ENCODE data around the gene GRIN1.
"Not testable (repeated sequence)": the region's sequence is repeated elsewhere in the genome, so short reads cannot be mapped to it uniquely, and the experiment has no call there.

Gene GRIN1

DNA sequence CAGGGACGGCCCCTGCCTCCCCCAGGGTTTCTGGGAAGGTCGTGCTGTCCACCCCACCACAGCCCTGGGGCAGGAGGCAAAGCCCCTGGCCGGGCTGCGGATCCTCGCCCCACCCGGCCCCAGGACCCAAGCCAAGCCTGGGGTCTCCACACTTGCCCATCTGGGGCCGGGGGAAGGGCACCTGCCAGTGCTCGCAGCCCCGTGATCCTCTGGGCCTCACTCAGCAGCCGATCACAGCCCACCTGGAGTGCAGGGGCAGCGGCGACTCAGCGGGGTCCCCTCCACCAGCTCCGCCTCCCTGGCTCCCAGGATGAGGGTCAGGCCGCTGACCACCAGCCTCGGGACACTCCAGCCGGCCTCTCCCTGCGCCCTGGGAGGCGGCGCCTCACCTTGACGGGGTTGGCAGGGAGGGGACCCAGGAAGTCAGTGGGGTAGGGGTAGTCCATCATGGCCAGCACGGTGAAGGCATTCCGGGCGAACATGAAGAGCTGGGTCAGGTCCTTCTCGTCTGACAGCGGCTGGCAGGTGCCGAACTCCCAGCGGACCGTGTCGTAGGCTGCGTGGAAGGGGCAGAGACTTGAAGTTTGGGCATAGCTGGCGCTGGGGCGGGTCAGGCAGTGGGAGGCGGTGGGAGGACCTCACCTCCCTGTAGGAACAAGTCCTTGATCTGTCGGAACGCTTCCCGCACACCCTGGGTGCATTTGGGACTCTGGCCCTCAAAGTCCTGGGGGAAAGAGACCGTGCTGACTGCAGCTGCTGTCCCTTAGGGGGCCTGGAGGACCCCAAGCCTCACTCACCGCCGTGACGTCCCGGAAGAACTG is 26.2 kb upstream of the GRIN1 start:
- Histone ChIP-seq H3K4me3 (ENCODE audit: low read length in 2 of 2) (no peak overlapping the region), H3K27me3 (ENCODE audit: control insufficient read depth in 2 of 2, insufficient read depth in 2 of 2, low read length in 2 of 2) (peaks cover 0 to 6% of the 10 kb centered on the region in 2 donors), H3K9me3 (ENCODE audit: control insufficient read depth in 2 of 2, low read length in 2 of 2) (no peaks in the 10 kb centered on the region), H3K27ac (ENCODE audit: low read depth in 2 of 2, low read length in 2 of 2) (no peak overlapping the region), H3K9ac (ENCODE audit: low read depth in 1 of 2, low read length in 2 of 2) (no peak overlapping the region), H3K36me3 (ENCODE audit: control insufficient read depth in 2 of 2, insufficient read depth in 2 of 2, low read length in 2 of 2) (peaks cover 4 to 13% of the 10 kb centered on the region in 2 donors), H3K4me1 (ENCODE audit: control insufficient read depth in 2 of 2, insufficient read depth in 2 of 2, low read length in 2 of 2) (peaks cover 0 to 4% of the 10 kb centered on the region in 2 donors)

DNA sequence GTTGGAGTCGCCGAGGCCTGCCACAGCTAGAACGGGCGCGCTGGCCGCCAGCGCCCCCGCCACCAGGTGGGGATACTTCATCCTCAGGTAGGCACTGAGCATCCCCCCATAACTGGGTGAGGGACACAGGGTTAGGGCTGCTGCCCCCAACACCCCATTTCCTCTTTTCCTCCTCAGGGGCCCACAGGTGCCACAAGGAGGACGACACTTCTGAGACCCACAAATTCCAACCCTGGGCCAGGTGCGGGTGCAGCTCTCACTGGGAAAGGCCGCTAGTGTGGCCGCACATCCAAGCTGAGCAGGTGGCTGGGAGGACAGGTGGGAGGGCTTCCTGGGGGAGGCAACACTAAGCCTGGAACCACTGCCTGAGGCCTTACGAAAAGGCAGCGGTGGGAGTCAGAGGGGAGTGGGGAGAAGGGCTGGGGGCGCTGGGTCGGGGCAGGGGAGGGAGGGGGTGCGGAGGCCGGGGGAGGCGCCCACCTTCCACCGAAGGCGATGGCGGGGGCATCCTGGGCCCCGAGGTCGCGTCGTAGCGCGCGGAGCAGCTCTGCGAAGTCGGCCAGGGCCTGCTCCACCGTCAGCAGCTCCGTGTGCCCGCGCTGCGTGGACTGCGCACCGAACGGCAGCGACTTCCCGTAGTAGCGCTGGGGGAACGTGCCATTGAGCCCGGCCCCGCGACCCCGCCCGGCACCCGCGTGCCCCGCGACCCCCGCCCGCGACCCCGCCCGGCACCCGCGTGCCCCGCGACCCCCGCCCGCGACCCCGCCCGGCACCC is 25.4 kb upstream of the GRIN1 start:
- H3K4me3 ChIP-seq (ENCODE audit: low read length in 2 of 2), result no peak overlapping the region

GRCh38 chr9:137114220-137114612 is 24.7 kb upstream of the GRIN1 start:
- Histone ChIP-seq H3K9ac (ENCODE audit: low read depth in 1 of 2, low read length in 2 of 2) (no peak overlapping the region), H3K4me3 (ENCODE audit: low read length in 2 of 2) (peak overlapping the region; percentile 48 to 58), H3K9me3 (ENCODE audit: control insufficient read depth in 2 of 2, low read length in 2 of 2) (no peaks in the 10 kb centered on the region), H3K27ac (ENCODE audit: low read depth in 2 of 2, low read length in 2 of 2) (no peak overlapping the region), H3K27me3 (ENCODE audit: control insufficient read depth in 2 of 2, insufficient read depth in 2 of 2, low read length in 2 of 2) (peaks cover 0 to 6% of the 10 kb centered on the region in 2 donors), H3K4me1 (ENCODE audit: control insufficient read depth in 2 of 2, insufficient read depth in 2 of 2, low read length in 2 of 2) (peaks cover 0 to 4% of the 10 kb centered on the region in 2 donors), H3K36me3 (ENCODE audit: control insufficient read depth in 2 of 2, insufficient read depth in 2 of 2, low read length in 2 of 2) (peaks cover 0 to 10% of the 10 kb centered on the region in 2 donors)

More for the DNA sequence above, 25.4 kb upstream of the GRIN1 start:
- peaks cover 0 to 12% of the 10 kb centered on the region in 2 donors for H3K36me3 ChIP-seq (ENCODE audit: control insufficient read depth in 2 of 2, insufficient read depth in 2 of 2, low read length in 2 of 2)
- H3K27ac ChIP-seq (ENCODE audit: low read depth in 2 of 2, low read length in 2 of 2), result no peak overlapping the region
- no peak overlapping the region for H3K9ac ChIP-seq (ENCODE audit: low read depth in 1 of 2, low read length in 2 of 2)
- peaks cover 0 to 4% of the 10 kb centered on the region in 2 donors for H3K4me1 ChIP-seq (ENCODE audit: control insufficient read depth in 2 of 2, insufficient read depth in 2 of 2, low read length in 2 of 2)
- no peaks in the 10 kb centered on the region for H3K9me3 ChIP-seq (ENCODE audit: control insufficient read depth in 2 of 2, low read length in 2 of 2)
- H3K27me3 ChIP-seq (ENCODE audit: control insufficient read depth in 2 of 2, insufficient read depth in 2 of 2, low read length in 2 of 2), result peaks cover 0 to 6% of the 10 kb centered on the region in 2 donors

GRCh38 chr9:137114613-137115393 is 24.2 kb upstream of the GRIN1 start, which contains the start of gene DPP7:
Gene DPP7 (minus strand): TSS chr9:137114733. CDS start chr9:137114713, 20 bp downstream.
- peaks cover 0 to 9% of the 10 kb centered on the region in 2 donors for H3K36me3 ChIP-seq (ENCODE audit: control insufficient read depth in 2 of 2, insufficient read depth in 2 of 2, low read length in 2 of 2)
- H3K27ac ChIP-seq (ENCODE audit: low read depth in 2 of 2, low read length in 2 of 2), result no peak within 1 kb of the TSS
- H3K4me3 ChIP-seq (ENCODE audit: low read length in 2 of 2), result peak within 1 kb of the TSS; percentile 48 to 58
- H3K9me3 ChIP-seq (ENCODE audit: control insufficient read depth in 2 of 2, low read length in 2 of 2), result no peaks in the 10 kb centered on the region
- H3K27me3 ChIP-seq (ENCODE audit: control insufficient read depth in 2 of 2, insufficient read depth in 2 of 2, low read length in 2 of 2), result peaks cover 0 to 6% of the 10 kb centered on the region in 2 donors
- H3K4me1 ChIP-seq (ENCODE audit: control insufficient read depth in 2 of 2, insufficient read depth in 2 of 2, low read length in 2 of 2), result peaks cover 0 to 4% of the 10 kb centered on the region in 2 donors
- H3K9ac ChIP-seq (ENCODE audit: low read depth in 1 of 2, low read length in 2 of 2), result no peak within 1 kb of the TSS

- Histone ChIP-seq H3K4me3 (ENCODE audit: low read length in 2 of 2) (no peak overlapping the region), H3K9me3 (ENCODE audit: control insufficient read depth in 2 of 2, low read length in 2 of 2) (no peaks in the 10 kb centered on the region), H3K4me1 (ENCODE audit: control insufficient read depth in 2 of 2, insufficient read depth in 2 of 2, low read length in 2 of 2) (peaks cover 0 to 4% of the 10 kb centered on the region in 2 donors), H3K27me3 (ENCODE audit: control insufficient read depth in 2 of 2, insufficient read depth in 2 of 2, low read length in 2 of 2) (peaks cover 0 to 6% of the 10 kb centered on the region in 2 donors), H3K27ac (ENCODE audit: low read depth in 2 of 2, low read length in 2 of 2) (no peak overlapping the region), H3K9ac (ENCODE audit: low read depth in 1 of 2, low read length in 2 of 2) (no peak overlapping the region), H3K36me3 (ENCODE audit: control insufficient read depth in 2 of 2, insufficient read depth in 2 of 2, low read length in 2 of 2) (peaks cover 0 to 5% of the 10 kb centered on the region in 2 donors)
These were observed 23.4 kb upstream of the GRIN1 start for GRCh38 chr9:137115394-137116026.

GRCh38 chr9:137116027-137116507 is 22.9 kb upstream of the GRIN1 start:
- Histone ChIP-seq H3K4me3 (ENCODE audit: low read length in 2 of 2) (no peak overlapping the region), H3K27me3 (ENCODE audit: control insufficient read depth in 2 of 2, insufficient read depth in 2 of 2, low read length in 2 of 2) (peaks cover 0 to 6% of the 10 kb centered on the region in 2 donors), H3K4me1 (ENCODE audit: control insufficient read depth in 2 of 2, insufficient read depth in 2 of 2, low read length in 2 of 2) (peaks cover 0 to 4% of the 10 kb centered on the region in 2 donors), H3K36me3 (ENCODE audit: control insufficient read depth in 2 of 2, insufficient read depth in 2 of 2, low read length in 2 of 2) (peaks cover 0 to under 1% of the 10 kb centered on the region in 2 donors), H3K9me3 (ENCODE audit: control insufficient read depth in 2 of 2, low read length in 2 of 2) (no peaks in the 10 kb centered on the region), H3K9ac (ENCODE audit: low read depth in 1 of 2, low read length in 2 of 2) (no peak overlapping the region), H3K27ac (ENCODE audit: low read depth in 2 of 2, low read length in 2 of 2) (no peak overlapping the region)

GRCh38 chr9:137116728-137117127 is 22.2 kb upstream of the GRIN1 start:
- no peaks in the 10 kb centered on the region for H3K9me3 ChIP-seq (ENCODE audit: control insufficient read depth in 2 of 2, low read length in 2 of 2)
- H3K9ac ChIP-seq (ENCODE audit: low read depth in 1 of 2, low read length in 2 of 2), result no peak overlapping the region
- H3K4me1 ChIP-seq (ENCODE audit: control insufficient read depth in 2 of 2, insufficient read depth in 2 of 2, low read length in 2 of 2), result peaks cover 0 to 4% of the 10 kb centered on the region in 2 donors
- H3K36me3 ChIP-seq (ENCODE audit: control insufficient read depth in 2 of 2, insufficient read depth in 2 of 2, low read length in 2 of 2), result no peaks in the 10 kb centered on the region
- peaks cover 0 to 6% of the 10 kb centered on the region in 2 donors for H3K27me3 ChIP-seq (ENCODE audit: control insufficient read depth in 2 of 2, insufficient read depth in 2 of 2, low read length in 2 of 2)
- H3K4me3 ChIP-seq (ENCODE audit: low read length in 2 of 2), result no peak overlapping the region
- no peak overlapping the region for H3K27ac ChIP-seq (ENCODE audit: low read depth in 2 of 2, low read length in 2 of 2)

- Histone ChIP-seq H3K9ac (ENCODE audit: low read depth in 1 of 2, low read length in 2 of 2) (no peak overlapping the region), H3K4me1 (ENCODE audit: control insufficient read depth in 2 of 2, insufficient read depth in 2 of 2, low read length in 2 of 2) (peaks cover 0 to 4% of the 10 kb centered on the region in 2 donors)
These were observed 21.7 kb upstream of the GRIN1 start for GRCh38 chr9:137117269-137117731.

DNA sequence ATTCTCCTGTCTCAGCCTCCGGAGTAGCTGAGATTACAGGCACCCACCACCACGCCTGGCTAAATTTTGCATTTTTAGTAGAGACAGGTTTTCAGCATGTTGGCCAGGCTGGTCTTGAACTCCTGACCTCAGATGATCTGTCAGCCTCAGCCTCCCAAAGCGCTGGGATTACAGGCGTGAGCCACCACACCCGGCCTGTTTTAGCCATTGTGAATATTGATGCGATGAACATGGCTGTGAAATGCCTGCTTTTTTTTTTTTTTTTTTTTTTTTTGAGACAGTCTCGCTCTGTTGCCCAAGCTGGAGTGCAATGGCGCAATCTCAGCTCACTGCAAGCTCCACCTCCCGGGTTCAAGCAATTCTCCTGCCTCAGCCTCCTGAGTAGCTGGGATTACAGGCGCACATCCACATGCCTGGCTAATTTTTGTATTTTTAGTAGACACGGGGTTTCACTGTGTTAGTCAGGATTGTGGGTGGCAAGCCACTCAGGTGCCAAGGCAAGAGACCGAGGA is 20.8 kb upstream of the GRIN1 start:
- H3K9me3 ChIP-seq (ENCODE audit: control insufficient read depth in 2 of 2, low read length in 2 of 2); H3K4me3 ChIP-seq (ENCODE audit: low read length in 2 of 2); H3K36me3 ChIP-seq (ENCODE audit: control insufficient read depth in 2 of 2, insufficient read depth in 2 of 2, low read length in 2 of 2); H3K4me1 ChIP-seq (ENCODE audit: control insufficient read depth in 2 of 2, insufficient read depth in 2 of 2, low read length in 2 of 2); H3K9ac ChIP-seq (ENCODE audit: low read depth in 1 of 2, low read length in 2 of 2); H3K27me3 ChIP-seq (ENCODE audit: control insufficient read depth in 2 of 2, insufficient read depth in 2 of 2, low read length in 2 of 2); H3K27ac ChIP-seq (ENCODE audit: low read depth in 2 of 2, low read length in 2 of 2): not testable (repeated sequence)

More at GRCh38 chr9:137117269-137117731, 21.7 kb upstream of the GRIN1 start:
- Histone ChIP-seq H3K27me3 (ENCODE audit: control insufficient read depth in 2 of 2, insufficient read depth in 2 of 2, low read length in 2 of 2) (peaks cover 0 to 6% of the 10 kb centered on the region in 2 donors), H3K4me3 (ENCODE audit: low read length in 2 of 2) (no peak overlapping the region), H3K36me3 (ENCODE audit: control insufficient read depth in 2 of 2, insufficient read depth in 2 of 2, low read length in 2 of 2) (no peaks in the 10 kb centered on the region), H3K9me3 (ENCODE audit: control insufficient read depth in 2 of 2, low read length in 2 of 2) (no peaks in the 10 kb centered on the region), H3K27ac (ENCODE audit: low read depth in 2 of 2, low read length in 2 of 2) (no peak overlapping the region)
